Fibroblast of pulmonary artery (primary cell): ENCODE results near the gene RFX1.
A peak's percentile ranks its signal among the peaks of the same experiment; 100 is the strongest.
"Not testable (repeated sequence)": the region's sequence is repeated elsewhere in the genome, so short reads cannot be mapped to it uniquely, and the experiment has no call there.

Source experiments
- DNase-seq: peaks from one replicate; pipeline ENCODE4 v3.0.0-alpha.2; 2010; ENCODE audit warnings: low read depth
- H3K4me3 ChIP-seq: replicated peaks from 2 replicates; pipeline ENCODE4 v1.5.1; 2011; ENCODE audit warnings: low read depth, mild to moderate bottlenecking, control low read depth, low read length, moderate library complexity
- TF ChIP-seq, protein P1 (sequence below): IDR thresholded peaks from 2 replicates; pipeline ENCODE4 v1.5.1; 2011; ENCODE audit warnings: mild to moderate bottlenecking, control low read depth, low read length, inconsistent platforms; ENCODE audit errors: missing control alignments

RFX1 gene

DNA sequence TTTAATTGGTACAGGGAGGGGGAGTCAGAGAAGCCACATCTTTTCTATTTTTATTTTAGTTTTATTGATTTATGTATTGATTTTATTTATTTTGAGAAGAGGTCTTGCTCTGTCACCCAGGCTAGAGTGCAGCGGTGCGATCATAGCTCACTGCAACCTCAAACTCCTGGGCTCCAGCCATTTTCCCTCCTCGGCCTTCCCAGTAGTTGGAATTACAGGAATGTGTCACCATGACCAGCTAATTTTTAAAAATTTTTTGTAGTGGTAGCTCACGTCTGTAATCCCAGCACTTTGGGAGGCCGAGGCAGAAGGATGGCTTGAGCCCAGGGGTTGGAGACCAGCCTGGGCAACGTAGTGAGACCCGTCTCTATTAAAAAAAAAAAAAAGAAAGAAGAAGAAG is 29.6 kb upstream of the RFX1 start:
- DNase-seq, result no peak

DNA sequence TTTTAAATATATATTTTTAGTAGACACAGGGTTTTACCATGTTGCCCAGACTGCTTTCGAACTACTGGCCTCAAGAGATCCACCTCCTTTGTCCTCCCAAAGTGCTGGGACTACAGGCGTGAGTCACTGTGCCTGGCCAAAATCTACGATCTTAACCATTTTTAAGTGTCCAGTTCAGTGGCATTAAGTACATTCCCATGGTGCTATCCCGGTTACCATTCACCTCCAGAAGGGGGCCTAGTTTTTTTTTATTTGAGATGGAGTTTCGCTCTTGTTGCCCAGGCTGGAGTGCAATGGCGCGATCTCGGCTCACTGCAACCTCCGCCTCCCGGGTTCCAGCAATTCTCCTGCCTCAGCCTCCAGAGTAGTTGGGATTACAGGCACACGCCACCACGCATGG is 29.0 kb upstream of the RFX1 start:
- not testable (repeated sequence) for DNase-seq, H3K4me3 ChIP-seq

More for the DNA sequence above, 29.6 kb upstream of the RFX1 start:
- H3K4me3 ChIP-seq, result no peak overlapping the region
- TF ChIP-seq, protein P1, sequence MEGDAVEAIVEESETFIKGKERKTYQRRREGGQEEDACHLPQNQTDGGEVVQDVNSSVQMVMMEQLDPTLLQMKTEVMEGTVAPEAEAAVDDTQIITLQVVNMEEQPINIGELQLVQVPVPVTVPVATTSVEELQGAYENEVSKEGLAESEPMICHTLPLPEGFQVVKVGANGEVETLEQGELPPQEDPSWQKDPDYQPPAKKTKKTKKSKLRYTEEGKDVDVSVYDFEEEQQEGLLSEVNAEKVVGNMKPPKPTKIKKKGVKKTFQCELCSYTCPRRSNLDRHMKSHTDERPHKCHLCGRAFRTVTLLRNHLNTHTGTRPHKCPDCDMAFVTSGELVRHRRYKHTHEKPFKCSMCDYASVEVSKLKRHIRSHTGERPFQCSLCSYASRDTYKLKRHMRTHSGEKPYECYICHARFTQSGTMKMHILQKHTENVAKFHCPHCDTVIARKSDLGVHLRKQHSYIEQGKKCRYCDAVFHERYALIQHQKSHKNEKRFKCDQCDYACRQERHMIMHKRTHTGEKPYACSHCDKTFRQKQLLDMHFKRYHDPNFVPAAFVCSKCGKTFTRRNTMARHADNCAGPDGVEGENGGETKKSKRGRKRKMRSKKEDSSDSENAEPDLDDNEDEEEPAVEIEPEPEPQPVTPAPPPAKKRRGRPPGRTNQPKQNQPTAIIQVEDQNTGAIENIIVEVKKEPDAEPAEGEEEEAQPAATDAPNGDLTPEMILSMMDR, result no peak

DNA sequence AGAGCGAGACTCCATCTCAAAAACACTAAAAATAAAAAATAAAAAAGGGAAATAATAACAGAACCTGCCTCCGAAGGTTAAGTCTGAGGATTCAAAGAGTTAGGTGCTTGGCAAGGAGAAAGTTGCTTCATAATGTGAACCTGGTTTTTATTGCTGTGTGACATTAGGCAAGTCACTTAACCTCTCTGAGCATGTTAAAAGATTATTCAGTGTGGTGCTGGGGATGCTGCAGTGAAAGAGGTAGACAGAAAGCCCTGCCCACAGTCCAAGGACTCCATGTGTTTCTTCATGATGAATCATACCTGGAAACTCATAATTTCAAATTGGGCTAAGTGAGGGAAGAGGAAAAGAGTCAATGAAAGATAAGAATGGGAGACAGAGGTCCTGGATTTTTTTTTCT is 27.8 kb upstream of the RFX1 start:
- no peak overlapping the region for H3K4me3 ChIP-seq
- no peak for DNase-seq
- TF ChIP-seq, protein P1, result no peak

DNA sequence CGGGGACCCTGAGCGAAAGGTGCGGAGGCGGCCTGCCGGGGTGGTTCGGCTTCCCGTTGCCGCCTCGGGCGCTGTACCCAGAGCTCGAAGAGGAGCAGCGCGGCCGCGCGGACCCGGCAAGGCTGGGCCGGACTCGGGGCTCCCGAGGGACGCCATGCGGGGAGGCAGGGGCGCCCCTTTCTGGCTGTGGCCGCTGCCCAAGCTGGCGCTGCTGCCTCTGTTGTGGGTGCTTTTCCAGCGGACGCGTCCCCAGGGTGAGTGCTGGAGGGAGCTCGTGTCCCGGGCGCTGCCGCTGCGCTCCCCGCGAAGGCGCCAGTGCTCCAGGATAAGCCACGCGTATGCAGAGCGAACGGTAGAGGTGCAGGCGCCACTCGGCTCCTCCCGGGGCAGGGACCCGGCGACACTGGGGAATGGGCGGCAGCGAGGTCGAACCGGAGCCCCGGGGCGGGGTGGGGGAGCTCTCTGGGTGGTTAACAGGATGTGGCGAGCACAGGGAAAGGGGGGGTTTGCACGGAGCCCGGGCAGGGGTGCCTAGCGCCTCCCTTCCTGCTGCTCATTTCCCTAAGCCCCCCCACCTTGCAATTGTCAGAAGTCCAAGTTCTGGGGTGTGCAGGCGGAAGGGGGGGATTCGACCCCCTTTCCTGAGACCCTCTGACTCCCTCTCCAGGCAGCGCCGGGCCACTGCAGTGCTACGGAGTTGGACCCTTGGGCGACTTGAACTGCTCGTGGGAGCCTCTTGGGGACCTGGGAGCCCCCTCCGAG is 25.8 kb upstream of the RFX1 start, which contains the start of gene IL27RA:
TSS of gene IL27RA (plus strand) at position 44 of the 762 bp plus-strand sequence. CDS start at position 155, 111 bp downstream.
- peak within 1 kb of the TSS; percentile 68 for H3K4me3 ChIP-seq
- DNase-seq, result peak; percentile 44
- TF ChIP-seq, protein P1, result peak; percentile 72

DNA sequence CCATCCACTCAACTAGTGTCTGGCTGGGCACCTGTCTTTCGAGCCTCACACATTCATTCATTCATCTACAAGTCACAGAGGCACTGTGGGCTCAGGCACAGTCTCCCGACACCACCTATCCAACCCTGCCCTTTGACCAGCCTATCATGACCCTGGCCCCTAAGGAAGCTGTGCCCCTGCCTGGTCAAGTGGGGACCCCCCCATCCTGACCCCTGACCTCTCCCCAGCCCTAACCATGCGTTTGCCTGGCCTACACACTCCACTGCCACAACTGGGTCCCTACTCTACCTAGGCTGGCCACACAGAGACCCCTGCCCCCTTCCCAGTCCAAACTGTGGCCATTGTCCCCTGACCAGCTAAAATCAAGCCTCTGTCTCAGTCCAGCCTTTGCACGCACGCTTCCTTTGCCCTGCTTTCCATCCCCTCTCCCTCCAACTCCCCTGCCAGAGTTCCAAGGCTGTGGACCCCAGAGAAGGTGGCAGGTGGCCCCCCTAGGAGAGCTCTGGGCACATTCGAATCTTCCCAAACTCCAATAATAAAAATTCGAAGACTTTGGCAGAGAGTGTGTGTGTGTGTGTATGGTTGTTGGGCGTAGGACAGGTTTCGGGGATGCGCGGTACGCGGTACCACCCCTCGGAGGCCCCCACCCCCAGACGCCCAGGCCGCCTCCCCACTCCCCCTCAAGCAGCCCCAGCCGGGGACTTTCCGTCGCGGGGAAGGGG is 25.0 kb upstream of the RFX1 start:
- H3K4me3 ChIP-seq, result peak overlapping the region; percentile 68
- TF ChIP-seq, protein P1, result no peak
- no peak for DNase-seq

DNA sequence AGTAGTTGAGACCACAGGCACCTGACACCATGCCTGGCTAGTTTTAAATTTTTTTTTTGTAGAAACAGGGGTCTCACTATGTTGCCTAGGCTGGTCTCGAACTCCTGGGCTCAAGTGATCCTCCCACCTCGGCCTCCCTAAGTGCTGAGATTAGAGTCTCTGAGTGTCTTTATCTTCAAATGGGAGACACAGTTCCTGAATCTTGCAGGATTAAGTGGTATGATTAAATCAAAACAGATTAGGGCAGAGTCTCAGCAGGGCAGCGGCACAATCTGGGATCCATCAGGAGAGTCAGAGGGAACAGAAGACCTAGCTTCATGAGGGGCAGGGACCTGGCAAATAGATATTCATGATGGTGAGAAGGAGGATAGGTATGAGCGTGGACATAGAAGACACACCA is 22.8 kb upstream of the RFX1 start:
- DNase-seq, result no peak
- no peak overlapping the region for H3K4me3 ChIP-seq
- TF ChIP-seq, protein P1, result no peak

DNA sequence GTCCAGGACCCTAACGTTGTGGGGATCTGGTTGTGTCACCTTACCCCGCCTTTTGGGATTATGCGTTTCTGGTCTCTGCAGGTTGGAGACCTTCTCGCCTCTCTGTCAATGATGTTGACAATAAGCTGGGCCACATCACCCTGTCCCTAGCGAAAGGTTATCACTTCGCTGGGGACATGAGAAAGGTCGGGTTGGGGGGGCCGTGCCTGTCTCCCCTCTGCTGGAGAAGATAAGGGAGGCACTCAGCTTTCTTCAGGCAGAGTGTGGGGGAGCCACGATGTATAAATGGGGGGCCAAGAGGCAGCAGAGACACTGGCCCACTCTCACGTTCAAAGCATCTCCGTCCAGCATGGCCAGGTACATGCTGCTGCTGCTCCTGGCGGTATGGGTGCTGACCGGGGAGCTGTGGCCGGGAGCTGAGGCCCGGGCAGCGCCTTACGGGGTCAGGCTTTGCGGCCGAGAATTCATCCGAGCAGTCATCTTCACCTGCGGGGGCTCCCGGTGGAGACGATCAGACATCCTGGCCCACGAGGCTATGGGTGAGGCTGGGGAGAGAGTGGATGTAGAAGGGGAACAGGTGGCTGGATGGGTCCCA is 21.8 kb upstream of the RFX1 start, which contains the start of gene RLN3:
TSS of gene RLN3 (plus strand) at position 293 of the 595 bp plus-strand sequence. CDS start at position 350, 57 bp downstream.
- TF ChIP-seq, protein P1, result no peak
- H3K4me3 ChIP-seq, result no peak within 1 kb of the TSS
- no peak for DNase-seq

DNA sequence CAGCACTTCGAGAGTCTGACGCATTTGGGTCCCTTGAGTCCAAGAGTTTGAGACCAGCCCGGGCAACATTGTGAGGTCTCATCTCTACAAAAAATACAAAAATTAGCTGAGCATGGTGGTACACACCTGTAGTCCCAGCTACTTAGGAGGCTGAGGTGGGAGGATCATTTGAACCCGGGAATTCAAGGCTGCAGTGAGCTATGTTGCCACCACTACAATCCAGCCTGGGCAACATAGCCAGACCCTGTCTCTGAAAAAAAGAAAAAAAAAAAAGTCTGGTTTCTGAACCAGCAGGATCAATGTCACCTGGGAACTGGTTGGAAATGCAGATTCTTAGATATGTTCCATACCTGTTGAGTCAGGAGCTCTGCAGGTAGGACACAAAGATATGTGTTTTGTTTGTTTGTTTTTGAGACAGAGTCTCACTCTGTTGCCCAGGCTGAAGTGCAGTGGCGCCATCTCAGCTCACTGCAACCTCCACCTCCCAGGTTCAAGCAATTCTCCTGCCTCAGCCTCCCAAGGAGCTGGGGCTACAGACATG is 20.6 kb upstream of the RFX1 start:
- not testable (repeated sequence) for DNase-seq

More for the DNA sequence above, 20.6 kb upstream of the RFX1 start:
- not testable (repeated sequence) for H3K4me3 ChIP-seq
